IMR-90 (cell line): Measurements from ENCODE around the gene UST.

ENCODE experiments used
- CHD1 ChIP-seq: IDR thresholded peaks from 2 replicates; pipeline ENCODE4 v1.6.1; 2012; ENCODE audit warnings: low read depth, low read length, improper control_type of control experiment
- FOS ChIP-seq: fragments of 150-350 bp; IDR thresholded peaks from 2 replicates; pipeline ENCODE4 v1.6.1; 2016; ENCODE audit warnings: low read depth, low read length
- MXI1 ChIP-seq: IDR thresholded peaks from 2 replicates; pipeline ENCODE4 v1.6.1; 2012; ENCODE audit warnings: low read depth, mild to moderate bottlenecking, low read length, moderate library complexity, borderline replicate concordance
- POLR2A ChIP-seq: IDR thresholded peaks from 2 replicates; pipeline ENCODE4 v1.6.1; 2012; ENCODE audit warnings: mild to moderate bottlenecking, low read depth, low read length
- RCOR1 ChIP-seq: IDR thresholded peaks from 2 replicates; pipeline ENCODE4 v1.6.1; 2012; ENCODE audit warnings: mild to moderate bottlenecking, low read length, improper control_type of control experiment; ENCODE audit not compliant: insufficient replicate concordance
- SMC3 ChIP-seq: fragments of 150-350 bp; IDR thresholded peaks from 2 replicates; pipeline ENCODE4 v1.6.1; 2016; ENCODE audit warnings: low read depth, mild to moderate bottlenecking, antibody characterized with exemption, low read length, moderate library complexity
- TF ChIP-seq, protein P1 (sequence below): conservative IDR thresholded peaks from 2 replicates; pipeline ENCODE4 v1.5.1; 2012; ENCODE audit warnings: mild to moderate bottlenecking, low read depth, low read length, improper control_type of control experiment

DNA sequence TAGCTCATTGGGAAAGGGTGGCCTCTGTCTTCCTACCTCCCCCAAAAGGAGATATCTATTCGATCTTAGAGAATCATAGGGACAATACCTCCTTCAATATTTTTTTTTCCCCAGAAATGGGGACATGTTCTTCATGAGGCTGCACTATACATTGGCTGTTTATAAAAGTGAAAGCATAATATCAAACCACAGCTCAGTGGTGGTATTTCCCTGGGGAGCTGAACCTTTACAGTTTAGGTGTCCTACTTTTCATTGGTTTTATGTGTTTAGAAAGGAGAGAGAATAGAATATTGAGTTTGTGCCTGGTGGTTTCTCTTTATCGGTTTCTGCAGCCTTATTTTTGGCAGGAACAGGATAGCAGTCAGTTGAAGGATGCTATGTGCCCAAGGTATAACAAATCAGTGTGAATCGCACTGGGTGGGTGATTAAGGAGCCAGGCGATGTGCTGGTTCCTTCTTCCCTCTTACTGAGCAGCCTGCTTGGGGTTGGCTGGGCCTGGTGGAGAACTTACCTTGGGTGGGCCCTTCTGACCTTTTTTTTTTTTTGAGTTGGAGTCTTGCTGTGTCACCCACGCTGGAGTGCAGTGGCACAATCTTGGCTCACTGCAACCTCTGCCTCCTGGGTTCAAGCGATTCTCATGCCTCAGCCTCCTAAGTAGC, 25.2 kb downstream of the UST start:
- TF ChIP-seq, protein P1, sequence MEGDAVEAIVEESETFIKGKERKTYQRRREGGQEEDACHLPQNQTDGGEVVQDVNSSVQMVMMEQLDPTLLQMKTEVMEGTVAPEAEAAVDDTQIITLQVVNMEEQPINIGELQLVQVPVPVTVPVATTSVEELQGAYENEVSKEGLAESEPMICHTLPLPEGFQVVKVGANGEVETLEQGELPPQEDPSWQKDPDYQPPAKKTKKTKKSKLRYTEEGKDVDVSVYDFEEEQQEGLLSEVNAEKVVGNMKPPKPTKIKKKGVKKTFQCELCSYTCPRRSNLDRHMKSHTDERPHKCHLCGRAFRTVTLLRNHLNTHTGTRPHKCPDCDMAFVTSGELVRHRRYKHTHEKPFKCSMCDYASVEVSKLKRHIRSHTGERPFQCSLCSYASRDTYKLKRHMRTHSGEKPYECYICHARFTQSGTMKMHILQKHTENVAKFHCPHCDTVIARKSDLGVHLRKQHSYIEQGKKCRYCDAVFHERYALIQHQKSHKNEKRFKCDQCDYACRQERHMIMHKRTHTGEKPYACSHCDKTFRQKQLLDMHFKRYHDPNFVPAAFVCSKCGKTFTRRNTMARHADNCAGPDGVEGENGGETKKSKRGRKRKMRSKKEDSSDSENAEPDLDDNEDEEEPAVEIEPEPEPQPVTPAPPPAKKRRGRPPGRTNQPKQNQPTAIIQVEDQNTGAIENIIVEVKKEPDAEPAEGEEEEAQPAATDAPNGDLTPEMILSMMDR: no peak
- TF ChIP-seq CHD1 (no peak), POLR2A (no peak), FOS (no peak), RCOR1 (no peak), MXI1 (no peak), SMC3 (no peak)
